Smooth muscle cell (in vitro differentiated cells): ENCODE results near the gene UBA1. TPM values are rescaled to one million over a fixed set of nuclear protein-coding genes. Genes with fewer than 3 reads are reported as not detected.

Source experiments
- DNase-seq: peaks from one replicate; lab custom pipeline; 2025; ENCODE audit not compliant: unreplicated experiment; lab: John Stamatoyannopoulos, UW
- H2AFZ ChIP-seq: fragments of 200-600 bp; sonication (generic); 2 replicates; pipeline ENCODE4 v1.6.0; 2016; ENCODE audit warnings: antibody characterized with exemption, low read depth, mild to moderate bottlenecking
- H3F3A ChIP-seq: fragments of 200-600 bp; sonication (generic); 2 replicates; pipeline ENCODE4 v1.6.0; 2017; ENCODE audit warnings: antibody characterized with exemption, low read depth
- H3K27ac ChIP-seq: fragments of 200-600 bp; sonication (generic); 2 replicates; pipeline ENCODE4 v1.5.1; 2016; ENCODE audit warnings: low read depth, mild to moderate bottlenecking
- H3K27me3 ChIP-seq: fragments of 200-600 bp; sonication (generic); 2 replicates; pipeline ENCODE4 v1.6.1; 2016; ENCODE audit warnings: low read depth, mild to moderate bottlenecking
- H3K36me3 ChIP-seq: fragments of 200-600 bp; sonication (generic); 2 replicates; pipeline ENCODE4 v1.5.1; 2016; ENCODE audit warnings: low read depth
- H3K4me1 ChIP-seq: fragments of 200-600 bp; sonication (generic); 2 replicates; pipeline ENCODE4 v1.5.1; 2016; ENCODE audit warnings: low read depth
- H3K4me2 ChIP-seq: fragments of 200-600 bp; sonication (generic); 2 replicates; pipeline ENCODE4 v1.6.0; 2016; ENCODE audit warnings: mild to moderate bottlenecking
- H3K4me3 ChIP-seq: fragments of 200-600 bp; sonication (generic); 2 replicates; pipeline ENCODE4 v1.5.1; 2016; ENCODE audit warnings: mild to moderate bottlenecking
- H3K79me2 ChIP-seq: fragments of 200-600 bp; sonication (generic); 2 replicates; pipeline ENCODE4 v1.6.0; 2016; ENCODE audit warnings: low read depth, mild to moderate bottlenecking
- H3K9ac ChIP-seq: fragments of 200-600 bp; sonication (generic); 2 replicates; pipeline ENCODE4 v1.6.0; 2016; ENCODE audit warnings: low read depth
- H3K9me3 ChIP-seq: fragments of 200-600 bp; sonication (generic); replicated peaks from 2 replicates; pipeline ENCODE4 v1.5.1; 2016; ENCODE audit warnings: low read depth
- H4K20me1 ChIP-seq: fragments of 200-600 bp; sonication (generic); 2 replicates; pipeline ENCODE4 v1.6.0; 2016; ENCODE audit warnings: low read depth
- CTCF ChIP-seq: fragments of 200-600 bp; sonication (generic); IDR thresholded peaks from 2 replicates; pipeline ENCODE4 v1.5.1; 2017; ENCODE audit warnings: borderline replicate concordance, mild to moderate bottlenecking, antibody characterized with exemption; ENCODE audit not compliant: insufficient read depth, poor library complexity, severe bottlenecking
- WGBS: methylation state at CpG from one replicate; pipeline ENCODE4 v1.1.7; 2016; ENCODE audit warnings: low lambda C conversion rate; 5-methylcytosine and 5-hydroxymethylcytosine counted together
- polyA plus RNA-seq: library from polyadenylated mRNA; unstranded; fragments of >200 nt; fragmentation: Nextera tagmentation; extraction: Ambion mirVana; gene quantifications from 2 replicates; pipeline ENCODE4 v1.2.1, GENCODE V29; 2016
- total RNA-seq: library from RNA; depleted of rRNA; stranded (reverse); fragments of >200 nt; gene quantifications from 2 replicates; pipeline ENCODE4 v1.2.3, GENCODE V29; 2014

Gene UBA1
- total and polyA plus RNA-seq, 2 experiments from 2014 or later, result 223 to 246 TPM

- H3K79me2 ChIP-seq, result peaks cover 43% of the 10 kb centered on the region
- no peak for TF ChIP-seq CTCF
Observed at GRCh38 chrX:47222751-47223350, 29.2 kb downstream of the UBA1 start.

GRCh38 chrX:47223476-47224250 lies 30.0 kb downstream of the UBA1 start:
- H3K9me3 ChIP-seq, result no peaks in the 10 kb centered on the region
- TF ChIP-seq CTCF, result no peak
- peaks cover 12% of the 10 kb centered on the region for H3K4me1 ChIP-seq
- H3K27me3 ChIP-seq, result no peaks in the 10 kb centered on the region
- peaks cover 42% of the 10 kb centered on the region for H3K79me2 ChIP-seq
- no peak overlapping the region for H3K4me3 ChIP-seq
- peaks cover 62% of the 10 kb centered on the region for H4K20me1 ChIP-seq
- H3K36me3 ChIP-seq, result peaks cover 6% of the 10 kb centered on the region
- no peak overlapping the region for H3K27ac ChIP-seq
- DNase-seq, result no peak
- H3F3A ChIP-seq, result no peaks in the 10 kb centered on the region
- 97% methylated on average over 13 of the region's 13 CpGs for WGBS
- H3K4me2 ChIP-seq, result no peak overlapping the region
- no peak overlapping the region for H3K9ac ChIP-seq
- no peak overlapping the region for H2AFZ ChIP-seq

More at GRCh38 chrX:47222751-47223350, 29.2 kb downstream of the UBA1 start:
- WGBS, result 99% methylated on average over 10 of the region's 10 CpGs
- Histone ChIP-seq H3K9me3 (no peaks in the 10 kb centered on the region), H3K4me1 (peaks cover 12% of the 10 kb centered on the region), H3K4me2 (no peak overlapping the region), H3F3A (no peaks in the 10 kb centered on the region), H4K20me1 (peaks cover 62% of the 10 kb centered on the region), H3K27ac (no peak overlapping the region), H3K27me3 (no peaks in the 10 kb centered on the region), H2AFZ (no peak overlapping the region), H3K9ac (no peak overlapping the region), H3K4me3 (no peak overlapping the region), H3K36me3 (peaks cover 6% of the 10 kb centered on the region)
- DNase-seq, result no peak

- no peak overlapping the region for H3K27ac ChIP-seq
- H2AFZ ChIP-seq, result no peak overlapping the region
- H3K4me1 ChIP-seq, result peaks cover 12% of the 10 kb centered on the region
- no peak for TF ChIP-seq CTCF
- H3K79me2 ChIP-seq, result peaks cover 35% of the 10 kb centered on the region
- DNase-seq, result no peak
- no peaks in the 10 kb centered on the region for H3F3A ChIP-seq
- no peak overlapping the region for H3K9ac ChIP-seq
- peaks cover 59% of the 10 kb centered on the region for H4K20me1 ChIP-seq
- H3K36me3 ChIP-seq, result peaks cover 6% of the 10 kb centered on the region
- H3K27me3 ChIP-seq, result no peaks in the 10 kb centered on the region
- H3K9me3 ChIP-seq, result no peaks in the 10 kb centered on the region
- no peak overlapping the region for H3K4me3 ChIP-seq
- 97% methylated on average over 17 of the region's 17 CpGs for WGBS
- no peak overlapping the region for H3K4me2 ChIP-seq
Observed at GRCh38 chrX:47224266-47224895, 30.8 kb downstream of the UBA1 start.
